Uterus (tissue), 4 donors: Measurements from ENCODE around the gene COL4A3. TPM values are rescaled to one million over a fixed set of nuclear protein-coding genes. Genes with fewer than 3 reads are reported as not detected.

ENCODE experiments used
- DNase-seq, 2 donors: peaks; one replicate each; pipeline ENCODE4 v3.0.0-alpha.2; 2019 to 2020
- H3K27ac ChIP-seq, 2 donors: fragments of 200-600 bp; sonication (generic); 1 replicate in 1 of 2; 2 replicates in 1 of 2; pipeline ENCODE4 v1.5.1; 2016 to 2018
- H3K27me3 ChIP-seq, 2 donors: fragments of 200-600 bp; sonication (generic); one replicate each; pipeline ENCODE4 v1.5.1; 2018 to 2019; ENCODE audit warnings: control low read depth in 1 of 2
- H3K36me3 ChIP-seq, 2 donors: fragments of 200-600 bp; sonication (generic); one replicate each; pipeline ENCODE4 v1.5.1; 2019; ENCODE audit warnings: control low read depth in 1 of 2
- H3K4me1 ChIP-seq, 2 donors: fragments of 200-600 bp; sonication (generic); one replicate each; pipeline ENCODE4 v1.5.1; 2018 to 2019; ENCODE audit warnings: control low read depth in 1 of 2
- H3K4me3 ChIP-seq, 2 donors: fragments of 200-600 bp; sonication (generic); 1 replicate in 1 of 2; 2 replicates in 1 of 2; pipeline ENCODE4 v1.5.1; 2018 to 2019; ENCODE audit warnings: mild to moderate bottlenecking in 1 of 2
- H3K9me3 ChIP-seq, 2 donors: fragments of 200-600 bp; sonication (generic); one replicate each; pipeline ENCODE4 v1.5.1; 2019; ENCODE audit warnings: control low read depth in 1 of 2
- POLR2A ChIP-seq, 2 donors: fragments of 450-650 bp; IDR thresholded peaks; one replicate each; pipeline ENCODE4 v1.6.1; 2016; ENCODE audit warnings: antibody characterized with exemption in 2 of 2, mild to moderate bottlenecking in 1 of 2, moderate library complexity in 1 of 2
- intact Hi-C: fragments of 100-400 bp; cut with DNase I; formaldehyde crosslinking; loops from one replicate; pipeline ENCODE4 v1.15.1; 2023; ENCODE audit warnings: low total_unique reads
- total RNA-seq, 4 donors: library from RNA; depleted of rRNA in 3 of 4; stranded (reverse); fragments of >200 nt in 3 of 4; gene quantifications; one replicate each; pipeline versions ENCODE4 v1.1.0 to v1.2.4, GENCODE V29; 2014 to 2023
- TF ChIP-seq, protein P1 (sequence below), 4 experiments: fragments of 200-600 bp in 2 of 4; fragments of 450-650 bp in 2 of 4; sonication (generic) in 2 of 4; IDR thresholded peaks; one replicate each; pipeline ENCODE4 v1.5.1; 2016 to 2019; ENCODE audit warnings: antibody characterized with exemption in 4 of 4, mild to moderate bottlenecking in 2 of 4, moderate library complexity in 1 of 4
- donor health status: DM: yes; HTN: yes; CAD: no.

Gene COL4A3
- total RNA-seq, 4 donors from 2014 or later, result 0.26 to 7.6 (median 3.5) TPM

DNA sequence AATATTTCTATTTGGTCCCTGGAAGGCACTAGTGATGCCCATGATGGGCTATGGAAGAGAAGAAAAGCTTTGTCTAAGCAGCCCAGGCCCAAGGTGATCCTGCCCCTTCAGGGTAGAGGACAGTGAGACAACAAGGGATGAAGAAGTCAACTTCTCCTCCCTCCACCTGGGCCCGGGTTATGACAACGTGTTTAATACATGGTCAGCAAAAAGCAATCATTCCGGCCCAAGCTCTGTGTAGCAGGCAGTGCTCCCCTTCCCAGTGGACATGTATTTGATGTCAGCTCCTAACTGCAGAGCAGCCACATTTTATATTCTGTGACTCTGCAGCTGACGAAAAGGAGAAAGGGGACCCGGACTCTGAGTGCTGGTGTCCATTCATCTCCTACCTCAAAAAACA lies 93.4 kb downstream of the COL4A3 start:
- no peak for TF ChIP-seq POLR2A (IDR thresholded peaks at IDR 0.05)
- TF ChIP-seq, protein P1, sequence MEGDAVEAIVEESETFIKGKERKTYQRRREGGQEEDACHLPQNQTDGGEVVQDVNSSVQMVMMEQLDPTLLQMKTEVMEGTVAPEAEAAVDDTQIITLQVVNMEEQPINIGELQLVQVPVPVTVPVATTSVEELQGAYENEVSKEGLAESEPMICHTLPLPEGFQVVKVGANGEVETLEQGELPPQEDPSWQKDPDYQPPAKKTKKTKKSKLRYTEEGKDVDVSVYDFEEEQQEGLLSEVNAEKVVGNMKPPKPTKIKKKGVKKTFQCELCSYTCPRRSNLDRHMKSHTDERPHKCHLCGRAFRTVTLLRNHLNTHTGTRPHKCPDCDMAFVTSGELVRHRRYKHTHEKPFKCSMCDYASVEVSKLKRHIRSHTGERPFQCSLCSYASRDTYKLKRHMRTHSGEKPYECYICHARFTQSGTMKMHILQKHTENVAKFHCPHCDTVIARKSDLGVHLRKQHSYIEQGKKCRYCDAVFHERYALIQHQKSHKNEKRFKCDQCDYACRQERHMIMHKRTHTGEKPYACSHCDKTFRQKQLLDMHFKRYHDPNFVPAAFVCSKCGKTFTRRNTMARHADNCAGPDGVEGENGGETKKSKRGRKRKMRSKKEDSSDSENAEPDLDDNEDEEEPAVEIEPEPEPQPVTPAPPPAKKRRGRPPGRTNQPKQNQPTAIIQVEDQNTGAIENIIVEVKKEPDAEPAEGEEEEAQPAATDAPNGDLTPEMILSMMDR (IDR thresholded peaks at IDR 0.05), result no peak
- Histone ChIP-seq H3K9me3 (no peaks in the 10 kb centered on the region), H3K27me3 (no peaks in the 10 kb centered on the region), H3K27ac (no peak overlapping the region), H3K36me3 (no peaks in the 10 kb centered on the region), H3K4me1 (no peaks in the 10 kb centered on the region), H3K4me3 (no peak overlapping the region)
- no peak for DNase-seq
- intact Hi-C loops, result no loop called here

DNA sequence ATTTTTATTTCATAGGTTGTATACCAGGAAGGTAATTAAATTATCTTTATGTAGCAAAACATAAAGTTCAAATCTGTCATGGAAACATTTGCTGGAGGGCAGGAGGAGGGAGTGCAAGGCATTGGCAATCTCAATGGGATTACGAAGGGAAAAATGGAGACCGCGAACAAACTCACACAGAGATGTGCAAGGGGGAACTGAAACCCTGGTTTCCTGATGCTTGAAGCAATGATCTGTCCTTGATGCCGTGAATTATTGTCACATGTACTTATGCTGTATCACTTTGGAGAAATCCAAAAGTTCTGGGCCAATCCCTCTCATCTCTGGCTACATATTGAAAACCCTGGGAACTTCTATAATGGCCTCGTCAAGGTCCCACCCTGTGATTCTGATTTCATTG lies 95.6 kb downstream of the COL4A3 start:
- no peaks in the 10 kb centered on the region for H3K36me3 ChIP-seq
- intact Hi-C loops, result no loop called here
- H3K4me1 ChIP-seq, result no peaks in the 10 kb centered on the region
- H3K9me3 ChIP-seq, result no peaks in the 10 kb centered on the region
- no peak overlapping the region for H3K4me3 ChIP-seq
- TF ChIP-seq, protein P1 (IDR thresholded peaks at IDR 0.05), result no peak
- TF ChIP-seq POLR2A (IDR thresholded peaks at IDR 0.05), result no peak
- no peak for DNase-seq
- H3K27me3 ChIP-seq, result no peaks in the 10 kb centered on the region
- no peak overlapping the region for H3K27ac ChIP-seq

DNA sequence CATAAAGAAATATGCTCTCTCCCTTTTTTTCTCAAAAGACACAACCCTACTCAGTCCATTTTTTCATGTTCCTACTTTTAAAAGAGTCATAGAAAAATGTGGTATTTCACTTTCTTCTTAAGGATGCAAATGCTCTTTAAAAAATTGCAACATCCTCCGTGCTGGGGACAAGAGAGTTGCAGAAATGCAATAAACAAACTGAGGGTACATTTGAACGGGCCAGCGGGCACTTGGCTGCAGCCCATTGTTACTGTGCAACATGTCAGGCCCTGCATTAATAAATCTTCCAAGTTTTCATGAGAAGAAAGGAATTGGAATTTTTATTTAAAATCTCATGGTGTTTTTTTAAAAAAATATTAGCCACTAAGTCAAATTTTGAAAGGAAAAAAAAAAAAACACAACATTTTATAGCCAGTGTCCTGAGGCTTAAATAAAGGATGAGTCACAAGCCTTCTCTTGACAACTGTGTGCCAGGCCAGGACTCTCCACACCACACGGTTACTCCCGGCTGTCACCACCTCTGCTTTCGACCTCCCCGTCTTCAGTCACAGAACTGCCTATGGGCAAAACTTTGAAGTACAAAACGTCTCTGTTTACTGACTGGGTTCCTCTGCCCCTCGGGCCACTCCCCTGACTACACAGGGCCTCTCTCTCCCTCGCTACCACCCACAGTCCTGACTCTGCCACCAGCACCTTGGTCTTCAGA lies 103.1 kb downstream of the COL4A3 start:
- DNase-seq, result no peak
- no peaks in the 10 kb centered on the region for H3K9me3 ChIP-seq
- no peaks in the 10 kb centered on the region for H3K4me1 ChIP-seq
- H3K27ac ChIP-seq, result no peak overlapping the region
- no peaks in the 10 kb centered on the region for H3K36me3 ChIP-seq
- no peaks in the 10 kb centered on the region for H3K27me3 ChIP-seq
- no peak overlapping the region for H3K4me3 ChIP-seq
- intact Hi-C loops, result no loop called here
- TF ChIP-seq, protein P1 (IDR thresholded peaks at IDR 0.05), result no peak
- no peak for TF ChIP-seq POLR2A (IDR thresholded peaks at IDR 0.05)

DNA sequence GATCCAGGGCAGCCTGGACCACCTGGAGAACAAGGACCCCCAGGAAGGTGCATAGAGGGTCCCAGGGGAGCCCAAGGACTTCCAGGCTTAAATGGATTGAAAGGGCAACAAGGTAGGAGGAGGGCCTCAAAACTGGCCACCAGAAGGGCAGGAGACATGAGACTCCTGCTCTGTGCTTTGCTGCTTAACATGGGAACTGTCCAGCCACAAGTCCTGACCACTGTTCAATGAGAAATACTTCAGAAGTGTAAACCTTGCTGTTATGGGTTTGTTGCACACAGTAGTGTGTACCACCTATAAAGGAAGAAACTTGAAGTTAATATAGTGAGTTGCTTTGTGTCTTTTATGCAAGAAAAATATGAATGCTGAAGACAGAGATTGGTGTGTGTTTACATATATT lies 116.5 kb downstream of the COL4A3 start:
- intact Hi-C loops, result no loop called here
- Histone ChIP-seq H3K4me3 (no peak overlapping the region), H3K9me3 (no peaks in the 10 kb centered on the region), H3K36me3 (no peaks in the 10 kb centered on the region), H3K27ac (no peak overlapping the region), H3K27me3 (no peaks in the 10 kb centered on the region), H3K4me1 (no peaks in the 10 kb centered on the region)
- no peak for DNase-seq
- TF ChIP-seq POLR2A (IDR thresholded peaks at IDR 0.05), result no peak
- TF ChIP-seq, protein P1 (IDR thresholded peaks at IDR 0.05), result no peak

DNA sequence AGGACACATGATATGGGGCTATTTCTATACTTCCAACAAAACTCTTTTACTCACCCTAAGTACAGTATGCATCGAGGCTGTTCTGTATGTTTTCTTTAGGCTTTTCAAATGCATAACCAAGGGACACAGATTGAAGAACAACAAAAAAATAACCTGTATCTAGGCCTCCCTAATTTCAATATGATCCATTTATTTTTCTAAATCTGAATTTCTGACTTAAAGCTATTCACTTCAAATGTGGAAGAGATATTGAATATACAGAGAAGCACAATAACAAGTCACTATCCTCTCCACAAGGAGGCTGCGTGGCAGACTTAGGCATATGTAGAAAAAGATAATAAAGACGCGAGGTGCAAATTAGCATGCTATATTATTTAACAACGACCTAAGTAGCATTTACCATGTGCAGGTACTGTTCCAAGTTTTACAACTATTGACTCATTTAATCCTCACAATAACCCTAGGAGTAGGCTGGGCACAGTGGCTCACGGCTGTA lies 121.4 kb downstream of the COL4A3 start:
- Histone ChIP-seq H3K27me3 (no peaks in the 10 kb centered on the region), H3K4me1 (no peaks in the 10 kb centered on the region), H3K9me3 (no peaks in the 10 kb centered on the region), H3K27ac (no peak overlapping the region), H3K4me3 (no peak overlapping the region), H3K36me3 (no peaks in the 10 kb centered on the region)
- intact Hi-C loops, result no loop called here
- TF ChIP-seq, protein P1 (IDR thresholded peaks at IDR 0.05), result no peak
- no peak for TF ChIP-seq POLR2A (IDR thresholded peaks at IDR 0.05)
- no peak for DNase-seq
